Endodermal cell (in vitro differentiated cells): ENCODE results near the gene LIX1. TPM values are rescaled to one million over a fixed set of nuclear protein-coding genes. Genes with fewer than 3 reads are reported as not detected.

Source experiments
- DNase-seq: peaks from one replicate; pipeline ENCODE4 v3.0.0-alpha.2; 2017
- H3K27ac ChIP-seq: 2 replicates; pipeline ENCODE4 v1.5.1; 2013; ENCODE audit warnings: mild to moderate bottlenecking, low read depth, low read length, moderate library complexity
- H3K27me3 ChIP-seq: 2 replicates; pipeline ENCODE4 v1.6.1; 2013; ENCODE audit warnings: mild to moderate bottlenecking, low read length, moderate library complexity; ENCODE audit not compliant: insufficient read depth, control insufficient read depth, poor library complexity, severe bottlenecking
- H3K36me3 ChIP-seq: 2 replicates; pipeline ENCODE4 v1.7.0; 2013; ENCODE audit warnings: mild to moderate bottlenecking, low read length, moderate library complexity; ENCODE audit not compliant: control insufficient read depth, insufficient read depth
- H3K4me1 ChIP-seq: one replicate; pipeline ENCODE4 v1.7.0; 2013; ENCODE audit warnings: low read length; ENCODE audit not compliant: control insufficient read depth, insufficient read depth
- H3K4me3 ChIP-seq: 2 replicates; pipeline ENCODE4 v1.5.1; 2013; ENCODE audit warnings: mild to moderate bottlenecking, low read length, moderate library complexity
- H3K9ac ChIP-seq: 2 replicates; pipeline ENCODE4 v1.6.1; 2013; ENCODE audit warnings: mild to moderate bottlenecking, low read length, moderate library complexity; ENCODE audit not compliant: poor library complexity, severe bottlenecking; ENCODE audit errors: extremely low read depth
- H3K9me3 ChIP-seq: 2 replicates; pipeline ENCODE4 v1.6.1; 2013; ENCODE audit warnings: mild to moderate bottlenecking, low read length, moderate library complexity; ENCODE audit not compliant: control insufficient read depth
- H3K27ac Mint-ChIP-seq: 2 replicates; pipeline ENCODE4 v1.8.0; 2020; ENCODE audit warnings: mixed read lengths
- H3K27me3 Mint-ChIP-seq: 2 replicates; pipeline ENCODE4 v1.8.0; 2021; ENCODE audit warnings: mild to moderate bottlenecking, mixed read lengths; ENCODE audit not compliant: insufficient read depth
- H3K36me3 Mint-ChIP-seq: 2 replicates; pipeline ENCODE4 v1.8.0; 2020; ENCODE audit warnings: low read depth, mixed read lengths
- H3K4me1 Mint-ChIP-seq: 2 replicates; pipeline ENCODE4 v1.8.0; 2020; ENCODE audit warnings: mixed read lengths
- H3K4me3 Mint-ChIP-seq: 2 replicates; pipeline ENCODE4 v1.8.0; 2020; ENCODE audit warnings: mild to moderate bottlenecking, moderate library complexity, mixed read lengths
- H3K9me3 Mint-ChIP-seq: 2 replicates; pipeline ENCODE4 v1.8.0; 2020; ENCODE audit warnings: mild to moderate bottlenecking, mixed read lengths
- CTCF ChIP-seq: fragments of 200-600 bp; sonication (generic); conservative IDR thresholded peaks from 2 replicates; pipeline ENCODE4 v1.5.0; 2021; ENCODE audit warnings: antibody characterized with exemption, mild to moderate bottlenecking
- WGBS, 2 experiments: methylation state at CpG; one replicate each; pipeline versions ENCODE4 v1.1.5 to v1.1.7; 2013; ENCODE audit warnings: missing lambda C conversion rate in 2 of 2, mixed read lengths in 1 of 2; ENCODE audit not compliant: insufficient coverage in 1 of 2, insufficient read length in 1 of 2; 5-methylcytosine and 5-hydroxymethylcytosine counted together
- total RNA-seq, 2 donors: library from RNA; stranded (reverse); fragmentation: NEBNext Ultra II Directional in 1 of 2; extraction: Animal tissue kit (Norgen Biotek cat#: 25700) in 1 of 2; gene quantifications; 2 replicates in 1 of 2; 3 replicates in 1 of 2; pipeline ENCODE4 v1.2.1, GENCODE V29; 2021

The LIX1 gene
- total RNA-seq, 2 donors from 2014 or later, result 0.09 to 0.15 TPM

GRCh38 chr5:97167435-97167834, 25.0 kb upstream of the LIX1 start:
- no peaks in the 10 kb centered on the region for H3K9me3 ChIP-seq
- 92 to 93% methylated on average over 6 of the region's 6 CpGs for WGBS, 2 experiments
- Mint-ChIP-seq H3K27me3 (no peaks in the 10 kb centered on the region), H3K9me3 (no peaks in the 10 kb centered on the region), H3K4me3 (no peak overlapping the region), H3K27ac (no peak overlapping the region), H3K4me1 (no peaks in the 10 kb centered on the region), H3K36me3 (peaks cover 44% of the 10 kb centered on the region)
- TF ChIP-seq CTCF, result no peak
- H3K4me3 ChIP-seq, result no peak overlapping the region
- no peaks in the 10 kb centered on the region for H3K27me3 ChIP-seq
- no peaks in the 10 kb centered on the region for H3K4me1 ChIP-seq
- H3K9ac ChIP-seq, result no peak overlapping the region
- H3K36me3 ChIP-seq, result peaks cover 89% of the 10 kb centered on the region
- H3K27ac ChIP-seq, result no peak overlapping the region
- no peak for DNase-seq

DNA sequence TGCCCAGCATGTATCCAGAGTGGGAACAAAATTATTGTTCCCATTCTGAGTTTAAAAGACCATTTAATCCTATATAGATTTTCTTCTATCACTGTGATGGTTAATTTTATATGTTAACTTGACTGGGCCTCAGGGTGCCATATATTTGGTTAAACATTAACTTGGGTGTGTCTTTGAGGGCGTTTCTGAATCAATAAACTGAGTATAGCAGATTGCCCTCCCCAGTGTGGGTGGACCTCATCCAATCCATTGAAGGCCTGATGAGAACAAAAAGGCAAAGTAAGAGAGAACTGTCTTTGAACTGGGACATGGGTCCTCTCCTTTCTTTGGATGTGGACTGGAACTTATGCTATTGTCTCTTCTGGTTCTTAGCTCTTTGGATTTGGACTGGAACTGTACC, 23.3 kb upstream of the LIX1 start:
- TF ChIP-seq CTCF, result no peak
- no peaks in the 10 kb centered on the region for H3K9me3 ChIP-seq
- H3K27me3 ChIP-seq, result no peaks in the 10 kb centered on the region
- Mint-ChIP-seq H3K4me3 (no peak overlapping the region), H3K36me3 (peaks cover 34% of the 10 kb centered on the region), H3K27me3 (no peaks in the 10 kb centered on the region), H3K9me3 (no peaks in the 10 kb centered on the region), H3K27ac (no peak overlapping the region), H3K4me1 (no peaks in the 10 kb centered on the region)
- peaks cover 90% of the 10 kb centered on the region for H3K36me3 ChIP-seq
- no peak overlapping the region for H3K27ac ChIP-seq
- no peak overlapping the region for H3K9ac ChIP-seq
- no peaks in the 10 kb centered on the region for H3K4me1 ChIP-seq
- H3K4me3 ChIP-seq, result no peak overlapping the region
- 80 to 100% methylated on average over 1 of the region's 1 CpG for WGBS, 2 experiments
- no peak for DNase-seq

- no peak for DNase-seq
- TF ChIP-seq CTCF, result no peak
- peaks cover 34% of the 10 kb centered on the region for H3K36me3 Mint-ChIP-seq
Measured at GRCh38 chr5:97164846-97165245, 22.4 kb upstream of the LIX1 start.

More at GRCh38 chr5:97164846-97165245, 22.4 kb upstream of the LIX1 start:
- H3K4me1 ChIP-seq, result no peaks in the 10 kb centered on the region
- H3K4me1 Mint-ChIP-seq, result no peaks in the 10 kb centered on the region
- no peak overlapping the region for H3K27ac Mint-ChIP-seq
- H3K9me3 Mint-ChIP-seq, result no peaks in the 10 kb centered on the region
- H3K4me3 ChIP-seq, result no peak overlapping the region
- no peaks in the 10 kb centered on the region for H3K9me3 ChIP-seq
- no peak overlapping the region for H3K9ac ChIP-seq
- no peaks in the 10 kb centered on the region for H3K27me3 Mint-ChIP-seq
- H3K27ac ChIP-seq, result no peak overlapping the region
- no peak overlapping the region for H3K4me3 Mint-ChIP-seq
- H3K27me3 ChIP-seq, result no peaks in the 10 kb centered on the region
- H3K36me3 ChIP-seq, result peaks cover 86% of the 10 kb centered on the region
